IMR-90 (cell line): ENCODE results near the gene APC. TPM values are rescaled to one million over a fixed set of nuclear protein-coding genes. Genes with fewer than 3 reads are reported as not detected.

Experiments used
- ATAC-seq: fragments of 200-7000 bp; cut with Tn5 transposase; 2 replicates; pipeline ENCODE4 v1.9.1; 2020; ENCODE audit warnings: low read depth, mild to moderate bottlenecking, moderate library complexity
- BruUV-seq: library from RNA; stranded (reverse); fragments of 400-500 nt; replicated peaks from 2 replicates; lab custom pipeline; 2021; lab: Mats Ljungman, UMichigan
- CTCF ChIA-PET: fragments of 300-600 bp; formaldehyde crosslinking; extraction: SDS; loops from one replicate; lab custom pipeline; 2021; ENCODE audit warnings: antibody characterized with exemption; lab: Yijun Ruan, JAX
- POLR2A ChIA-PET: fragments of 300-600 bp; sonication (Branson Sonifier 250); formaldehyde crosslinking; loops from one replicate; lab custom pipeline; 2022; ENCODE audit warnings: antibody characterized with exemption; ENCODE audit not compliant: unreplicated experiment; lab: Charles Lee
- DNase-seq: peaks from one replicate; pipeline ENCODE4 v3.0.0; 2013
- H2AFZ ChIP-seq: replicated peaks from 2 replicates; pipeline ENCODE3; 2013; ENCODE audit warnings: low read length, mild to moderate bottlenecking; ENCODE audit not compliant: poor library complexity
- H2AK5ac ChIP-seq: 2 replicates; pipeline ENCODE4 v1.6.1; 2013; ENCODE audit warnings: low read depth, low read length, inconsistent platforms
- H2AK9ac ChIP-seq: replicated peaks from 2 replicates; pipeline ENCODE3; 2013; ENCODE audit warnings: mild to moderate bottlenecking, low read depth, low read length, moderate library complexity; ENCODE audit not compliant: poor library complexity
- H2BK120ac ChIP-seq: 2 replicates; pipeline ENCODE4 v1.6.1; 2013; ENCODE audit warnings: low read depth, low read length, inconsistent platforms
- H2BK15ac ChIP-seq: 3 replicates; pipeline ENCODE4 v1.6.1; 2013; ENCODE audit warnings: low read depth, low read length, inconsistent platforms
- H2BK20ac ChIP-seq: 2 replicates; pipeline ENCODE4 v1.6.1; 2013; ENCODE audit warnings: low read depth, mild to moderate bottlenecking, inconsistent platforms, low read length, moderate library complexity
- H2BK5ac ChIP-seq: 2 replicates; pipeline ENCODE4 v1.6.1; 2013; ENCODE audit warnings: mild to moderate bottlenecking, low read depth, low read length, inconsistent platforms; ENCODE audit not compliant: poor library complexity, severe bottlenecking
- H3K14ac ChIP-seq: replicated peaks from 2 replicates; pipeline ENCODE4 v1.6.1; 2013; ENCODE audit warnings: low read depth, low read length, inconsistent platforms
- H3K18ac ChIP-seq: 2 replicates; pipeline ENCODE4 v1.6.1; 2013; ENCODE audit warnings: low read depth, low read length, control low read depth
- H3K23ac ChIP-seq: 2 replicates; pipeline ENCODE4 v1.6.1; 2013; ENCODE audit warnings: low read depth, low read length, inconsistent platforms
- H3K27ac ChIP-seq: 2 replicates; pipeline ENCODE4 v1.5.1; 2013; ENCODE audit warnings: mild to moderate bottlenecking, control low read depth, low read length; ENCODE audit not compliant: insufficient read depth
- H3K27me3 ChIP-seq: 2 replicates; pipeline ENCODE4 v1.6.1; 2013; ENCODE audit warnings: low read length; ENCODE audit not compliant: control insufficient read depth, insufficient read depth
- H3K36me3 ChIP-seq: 2 replicates; pipeline ENCODE4 v1.6.1; 2013; ENCODE audit warnings: low read length, mixed read lengths; ENCODE audit not compliant: control insufficient read depth, insufficient read depth
- H3K4ac ChIP-seq: 2 replicates; pipeline ENCODE4 v1.6.1; 2013; ENCODE audit warnings: low read depth, low read length, inconsistent platforms
- H3K4me1 ChIP-seq: 2 replicates; pipeline ENCODE4 v1.6.1; 2013; ENCODE audit warnings: low read length, mixed read lengths; ENCODE audit not compliant: control insufficient read depth, insufficient read depth
- H3K4me2 ChIP-seq: 2 replicates; pipeline ENCODE4 v1.6.1; 2013; ENCODE audit warnings: low read depth, mild to moderate bottlenecking, control low read depth, low read length, moderate library complexity
- H3K4me3 ChIP-seq: 2 replicates; pipeline ENCODE4 v1.5.1; 2013; ENCODE audit warnings: low read depth, mild to moderate bottlenecking, control low read depth, low read length, moderate library complexity; ENCODE audit not compliant: insufficient read depth
- H3K56ac ChIP-seq: 2 replicates; pipeline ENCODE4 v1.6.1; 2013; ENCODE audit warnings: low read length, inconsistent platforms; ENCODE audit not compliant: insufficient read depth; ENCODE audit errors: extremely low read depth
- H3K79me1 ChIP-seq, 2 experiments: 2 replicates each; pipeline ENCODE4 v1.6.1; 2013; ENCODE audit warnings: low read length in 2 of 2, inconsistent platforms in 1 of 2, low read depth in 1 of 2
- H3K9ac ChIP-seq: 2 replicates; pipeline ENCODE4 v1.6.1; 2013; ENCODE audit warnings: low read depth, low read length, control low read depth
- H3K9me1 ChIP-seq: 2 replicates; pipeline ENCODE4 v1.6.1; 2013; ENCODE audit warnings: low read length, inconsistent platforms; ENCODE audit not compliant: insufficient read depth
- H3K9me3 ChIP-seq: 2 replicates; pipeline ENCODE4 v1.6.1; 2013; ENCODE audit warnings: low read length; ENCODE audit not compliant: control insufficient read depth, insufficient read depth
- H4K20me1 ChIP-seq: 2 replicates; pipeline ENCODE4 v1.6.1; 2013; ENCODE audit warnings: low read length, inconsistent platforms; ENCODE audit not compliant: insufficient read depth
- H4K5ac ChIP-seq: 2 replicates; pipeline ENCODE4 v1.6.1; 2013; ENCODE audit warnings: mild to moderate bottlenecking, low read depth, low read length, control low read depth
- H4K8ac ChIP-seq, 2 experiments: 2 replicates each; pipeline ENCODE4 v1.6.1; 2013; ENCODE audit warnings: low read depth in 2 of 2, low read length in 2 of 2, control low read depth in 1 of 2, inconsistent platforms in 1 of 2
- H4K91ac ChIP-seq: 2 replicates; pipeline ENCODE4 v1.6.1; 2013; ENCODE audit warnings: low read depth, low read length, inconsistent platforms; ENCODE audit not compliant: insufficient read depth
- CEBPB ChIP-seq: IDR thresholded peaks from 2 replicates; pipeline ENCODE4 v1.6.1; 2012; ENCODE audit warnings: low read depth, low read length, improper control_type of control experiment
- FOS ChIP-seq: fragments of 150-350 bp; IDR thresholded peaks from 2 replicates; pipeline ENCODE4 v1.6.1; 2016; ENCODE audit warnings: low read depth, low read length
- MAFK ChIP-seq: IDR thresholded peaks from 2 replicates; pipeline ENCODE4 v1.6.1; 2012; ENCODE audit warnings: low read depth, low read length, improper control_type of control experiment
- MAZ ChIP-seq: IDR thresholded peaks from 2 replicates; pipeline ENCODE4 v1.6.1; 2012; ENCODE audit warnings: low read depth, mild to moderate bottlenecking, low read length, improper control_type of control experiment, moderate library complexity, borderline replicate concordance
- MXI1 ChIP-seq: IDR thresholded peaks from 2 replicates; pipeline ENCODE4 v1.6.1; 2012; ENCODE audit warnings: low read depth, mild to moderate bottlenecking, low read length, moderate library complexity, borderline replicate concordance
- NFE2L2 ChIP-seq: fragments of 150-350 bp; IDR thresholded peaks from 2 replicates; pipeline ENCODE4 v1.6.1; 2016; ENCODE audit warnings: low read depth, mild to moderate bottlenecking, low read length
- POLR2A ChIP-seq: IDR thresholded peaks from 2 replicates; pipeline ENCODE4 v1.6.1; 2012; ENCODE audit warnings: mild to moderate bottlenecking, low read depth, low read length
- RCOR1 ChIP-seq: IDR thresholded peaks from 2 replicates; pipeline ENCODE4 v1.6.1; 2012; ENCODE audit warnings: mild to moderate bottlenecking, low read length, improper control_type of control experiment; ENCODE audit not compliant: insufficient replicate concordance
- RFX5 ChIP-seq: IDR thresholded peaks from 2 replicates; pipeline ENCODE4 v1.8.0; 2012; ENCODE audit warnings: low read depth, mild to moderate bottlenecking, low read length, moderate library complexity
- WGBS, 2 experiments: methylation state at CpG; one replicate each; pipeline versions ENCODE4 v1.1.5 to v1.1.7; 2013; ENCODE audit warnings: missing lambda C conversion rate in 2 of 2; ENCODE audit not compliant: insufficient read length in 1 of 2; ENCODE audit errors: extremely low coverage in 2 of 2; 5-methylcytosine and 5-hydroxymethylcytosine counted together
- dilution Hi-C: fragments of 300-500 bp; cut with HindIII; formaldehyde crosslinking; loops from one replicate; pipeline ENCODE4 v1.14.3; 2018; ENCODE audit warnings: low sequenced_read_pairs; ENCODE audit not compliant: unreplicated experiment
- in situ Hi-C: fragments of 300-500 bp; cut with MboI; formaldehyde crosslinking; loops from 3 replicates; pipeline ENCODE4 v1.14.3; 2019; ENCODE audit warnings: low sequenced_read_pairs, inconsistent platforms, mixed read lengths
- intact Hi-C: fragments of 100-400 bp; cut with micrococcal nuclease; formaldehyde crosslinking; loops from 2 replicates; pipeline ENCODE4 v1.10.0; 2022
- polyA plus RNA-seq, 3 experiments: library from polyadenylated mRNA; depleted of rRNA; stranded (reverse); fragments of >200 nt; gene quantifications; 2 replicates each; pipeline ENCODE4 v1.2.3, GENCODE V29; 2012; ENCODE audit warnings: low replicate concordance in 1 of 3
- total RNA-seq: library from RNA; depleted of rRNA; stranded (reverse); fragments of >200 nt; gene quantifications from 2 replicates; pipeline ENCODE4 v1.2.3, GENCODE V29; 2012
- TF ChIP-seq, protein P1 (sequence below): conservative IDR thresholded peaks from 2 replicates; pipeline ENCODE4 v1.5.1; 2012; ENCODE audit warnings: mild to moderate bottlenecking, low read depth, low read length, improper control_type of control experiment
- TF ChIP-seq, protein P2 (sequence below): fragments of 150-350 bp; IDR thresholded peaks from 2 replicates; pipeline ENCODE4 v1.6.1; 2016; ENCODE audit warnings: low read depth, mild to moderate bottlenecking, low read length, moderate library complexity, borderline replicate concordance

The APC gene
- total and polyA plus RNA-seq, 2 of the 4 experiments (the other 2 are of a cell fraction) = 7.3 to 58.4 TPM

DNA sequence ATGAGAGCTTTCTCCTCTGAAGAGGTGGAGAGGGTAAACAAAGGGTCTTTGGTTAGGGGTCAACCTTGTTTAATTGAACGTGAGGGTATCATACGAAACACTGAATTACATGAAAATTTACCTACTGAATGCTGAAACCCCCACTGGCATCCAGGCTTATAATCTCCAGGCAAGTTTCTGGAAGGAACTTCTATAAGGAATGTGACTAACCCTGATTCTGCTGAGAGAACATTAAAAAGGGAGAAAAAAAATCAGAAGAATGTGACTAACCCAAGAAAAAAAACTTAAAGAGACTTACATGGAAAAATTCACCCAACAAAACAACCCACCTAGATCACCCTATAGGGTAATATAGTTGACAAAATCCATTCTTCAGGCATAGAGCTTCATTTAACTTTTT, 55.5 kb downstream of the APC start:
- no peak overlapping the region for H3K4me2 ChIP-seq
- peak; percentile 54 for ATAC-seq
- no peak overlapping the region for H4K8ac ChIP-seq
- no peak overlapping the region for H3K23ac ChIP-seq
- no peak overlapping the region for H2BK5ac ChIP-seq
- no peak overlapping the region for H3K14ac ChIP-seq
- ChIA-PET POLR2A (interaction anchor here (0.6 kb wide), 1 partner anchor 8 kb away, joined by 4 read pairs; no protein-coding TSS in a partner anchor), CTCF (no interaction called here)
- H3K4me1 ChIP-seq = peaks cover 1% of the 10 kb centered on the region; the same call in 1 of the 2 replicates
- peaks cover 4 to 6% of the 10 kb centered on the region in 2 experiments; a peak in 3 of 4 replicates for H3K79me1 ChIP-seq
- intact Hi-C loops = no loop called here
- H2AFZ ChIP-seq = no peak overlapping the region
- in situ Hi-C loops = no loop called here
- no CpG with 5 or more reads among the region's 2 CpGs for WGBS, 2 experiments
- H4K20me1 ChIP-seq = no peaks in the 10 kb centered on the region
- no peak overlapping the region for H3K9ac ChIP-seq
- no peak for DNase-seq
- H3K4me3 ChIP-seq = no peak overlapping the region
- H2AK9ac ChIP-seq = no peak overlapping the region
- dilution Hi-C loops = no loop called here
- no peak for TF ChIP-seq RCOR1
- no peak for TF ChIP-seq FOS
- no peak for TF ChIP-seq MAZ
- no peak for TF ChIP-seq POLR2A
- TF ChIP-seq RFX5 = no peak
- no peak for TF ChIP-seq MAFK
- TF ChIP-seq NFE2L2 = no peak
- no peak for TF ChIP-seq MXI1
- no peak for TF ChIP-seq CEBPB
- TF ChIP-seq, protein P1, sequence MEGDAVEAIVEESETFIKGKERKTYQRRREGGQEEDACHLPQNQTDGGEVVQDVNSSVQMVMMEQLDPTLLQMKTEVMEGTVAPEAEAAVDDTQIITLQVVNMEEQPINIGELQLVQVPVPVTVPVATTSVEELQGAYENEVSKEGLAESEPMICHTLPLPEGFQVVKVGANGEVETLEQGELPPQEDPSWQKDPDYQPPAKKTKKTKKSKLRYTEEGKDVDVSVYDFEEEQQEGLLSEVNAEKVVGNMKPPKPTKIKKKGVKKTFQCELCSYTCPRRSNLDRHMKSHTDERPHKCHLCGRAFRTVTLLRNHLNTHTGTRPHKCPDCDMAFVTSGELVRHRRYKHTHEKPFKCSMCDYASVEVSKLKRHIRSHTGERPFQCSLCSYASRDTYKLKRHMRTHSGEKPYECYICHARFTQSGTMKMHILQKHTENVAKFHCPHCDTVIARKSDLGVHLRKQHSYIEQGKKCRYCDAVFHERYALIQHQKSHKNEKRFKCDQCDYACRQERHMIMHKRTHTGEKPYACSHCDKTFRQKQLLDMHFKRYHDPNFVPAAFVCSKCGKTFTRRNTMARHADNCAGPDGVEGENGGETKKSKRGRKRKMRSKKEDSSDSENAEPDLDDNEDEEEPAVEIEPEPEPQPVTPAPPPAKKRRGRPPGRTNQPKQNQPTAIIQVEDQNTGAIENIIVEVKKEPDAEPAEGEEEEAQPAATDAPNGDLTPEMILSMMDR = no peak
- TF ChIP-seq, protein P2, sequence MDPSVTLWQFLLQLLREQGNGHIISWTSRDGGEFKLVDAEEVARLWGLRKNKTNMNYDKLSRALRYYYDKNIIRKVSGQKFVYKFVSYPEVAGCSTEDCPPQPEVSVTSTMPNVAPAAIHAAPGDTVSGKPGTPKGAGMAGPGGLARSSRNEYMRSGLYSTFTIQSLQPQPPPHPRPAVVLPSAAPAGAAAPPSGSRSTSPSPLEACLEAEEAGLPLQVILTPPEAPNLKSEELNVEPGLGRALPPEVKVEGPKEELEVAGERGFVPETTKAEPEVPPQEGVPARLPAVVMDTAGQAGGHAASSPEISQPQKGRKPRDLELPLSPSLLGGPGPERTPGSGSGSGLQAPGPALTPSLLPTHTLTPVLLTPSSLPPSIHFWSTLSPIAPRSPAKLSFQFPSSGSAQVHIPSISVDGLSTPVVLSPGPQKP = no peak
- no peak overlapping the region for H3K56ac ChIP-seq
- H4K5ac ChIP-seq = no peak overlapping the region
- no peak overlapping the region for H4K91ac ChIP-seq
- H3K9me1 ChIP-seq = no peaks in the 10 kb centered on the region; the same call in 1 of the 2 replicates
- no peak overlapping the region for H2BK120ac ChIP-seq
- H3K27me3 ChIP-seq = no peaks in the 10 kb centered on the region
- peaks cover 13% of the 10 kb centered on the region for H3K36me3 ChIP-seq
- H2BK20ac ChIP-seq = no peak overlapping the region
- H2BK15ac ChIP-seq = no peak overlapping the region
- H3K9me3 ChIP-seq = no peaks in the 10 kb centered on the region
- H3K18ac ChIP-seq = no peak overlapping the region
- H3K27ac ChIP-seq = no peak overlapping the region
- no peak overlapping the region for H2AK5ac ChIP-seq
- no TSS peak for BruUV-seq
- H3K4ac ChIP-seq = no peak overlapping the region
